Memory B cell (primary cell): ENCODE measurements around the gene RHOU.
"Not testable (repeated sequence)": the region's sequence is repeated elsewhere in the genome, so short reads cannot be mapped to it uniquely, and the experiment has no call there.

Experiments used
- ATAC-seq: fragments of 150-1000 bp; cut with Tn5 transposase; 2 replicates; pipeline ENCODE4 v1.10.0; 2021; ENCODE audit warnings: low read depth, mild to moderate bottlenecking, moderate library complexity
- DNase-seq, 2 donors: peaks; one replicate each; pipeline ENCODE4 v3.0.0; 2022; ENCODE audit warnings: low spot score in 2 of 2
- H3K27ac Mint-ChIP-seq: one replicate; pipeline ENCODE4 v1.8.0; 2022; ENCODE audit warnings: mild to moderate bottlenecking, moderate library complexity, mixed read lengths
- H3K27me3 Mint-ChIP-seq: one replicate; pipeline ENCODE4 v1.8.0; 2022; ENCODE audit warnings: mixed read lengths
- H3K36me3 Mint-ChIP-seq: one replicate; pipeline ENCODE4 v1.8.0; 2022; ENCODE audit warnings: mild to moderate bottlenecking, mixed read lengths
- H3K4me1 Mint-ChIP-seq: one replicate; pipeline ENCODE4 v1.8.0; 2022; ENCODE audit warnings: mixed read lengths
- H3K4me3 Mint-ChIP-seq: one replicate; pipeline ENCODE4 v1.8.0; 2022; ENCODE audit warnings: mild to moderate bottlenecking, moderate library complexity, mixed read lengths
- H3K9me3 Mint-ChIP-seq: one replicate; pipeline ENCODE4 v1.8.0; 2022; ENCODE audit warnings: mixed read lengths

The RHOU gene

DNA sequence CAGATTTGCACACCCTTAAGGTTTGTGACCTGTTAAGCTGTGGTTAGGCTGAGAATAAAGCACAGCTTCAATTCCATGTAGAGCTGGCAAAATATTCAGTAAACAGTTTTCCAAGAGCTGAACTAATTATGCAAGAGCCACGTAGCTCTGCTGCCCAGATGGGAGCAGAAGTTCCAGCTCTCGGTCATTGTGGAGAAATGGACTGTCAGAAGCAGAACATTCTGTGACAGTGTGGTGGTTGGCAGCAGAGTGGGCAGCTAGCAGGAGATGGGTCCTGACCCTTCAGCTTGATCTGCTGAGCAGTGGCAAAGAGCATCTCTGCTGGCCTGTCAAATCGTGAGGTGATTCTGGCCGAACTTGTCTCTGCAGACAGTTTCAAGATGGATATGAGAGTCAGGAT is 23.2 kb downstream of the RHOU start:
- no peak for ATAC-seq
- no peak overlapping the region for H3K4me3 Mint-ChIP-seq

DNA sequence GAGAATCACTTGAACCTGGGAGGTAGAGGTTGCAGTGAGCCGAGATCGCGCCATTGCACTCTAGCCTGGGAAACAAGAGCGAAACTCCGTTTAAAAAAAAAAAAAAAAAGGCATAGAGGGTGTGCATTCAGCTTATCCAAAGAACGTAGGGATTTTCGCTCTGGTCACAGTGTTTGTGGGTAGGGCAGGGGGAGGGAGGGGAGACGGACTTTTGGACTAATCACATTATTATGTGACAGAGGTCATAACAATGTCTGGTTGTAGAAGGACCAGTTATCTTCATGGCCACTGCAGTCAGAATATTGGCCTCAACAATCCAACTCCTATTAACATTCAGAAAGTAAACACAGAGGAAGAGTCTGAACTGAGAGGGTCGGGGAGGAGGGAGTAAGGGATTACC is 25.7 kb downstream of the RHOU start:
- Mint-ChIP-seq H3K27me3 (peaks cover 12% of the 10 kb centered on the region), H3K4me1 (peaks cover 4% of the 10 kb centered on the region), H3K27ac (no peak overlapping the region), H3K4me3 (no peak overlapping the region), H3K36me3 (no peaks in the 10 kb centered on the region), H3K9me3 (peaks cover 3% of the 10 kb centered on the region)
- DNase-seq (no peak), ATAC-seq (no peak)

More for the DNA sequence above, 23.2 kb downstream of the RHOU start:
- Mint-ChIP-seq H3K36me3 (no peaks in the 10 kb centered on the region), H3K9me3 (peaks cover 3% of the 10 kb centered on the region), H3K27me3 (peaks cover 22% of the 10 kb centered on the region), H3K27ac (no peak overlapping the region), H3K4me1 (no peaks in the 10 kb centered on the region)
- no peak for DNase-seq

DNA sequence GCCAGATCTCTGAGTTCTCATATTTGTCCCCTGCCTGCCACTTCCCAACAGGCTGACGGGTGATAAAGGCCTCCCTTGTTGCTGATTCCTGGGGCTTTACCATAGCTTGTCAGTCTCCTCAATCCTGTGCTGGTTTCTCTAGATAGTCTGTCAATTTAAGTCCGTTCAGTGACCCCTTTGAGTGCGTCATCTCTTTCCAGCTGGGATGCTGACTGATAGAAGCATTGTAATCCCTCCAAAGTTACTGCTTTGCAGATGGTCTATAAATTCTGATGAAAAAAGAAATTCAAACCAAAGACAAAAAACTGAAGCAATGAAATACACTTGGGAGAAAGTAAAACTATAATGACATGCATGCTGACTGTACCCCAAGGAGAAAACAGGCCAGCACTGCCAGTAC is 28.3 kb downstream of the RHOU start:
- no peak for ATAC-seq
- no peaks in the 10 kb centered on the region for H3K36me3 Mint-ChIP-seq
- H3K4me1 Mint-ChIP-seq, result peaks cover 4% of the 10 kb centered on the region

DNA sequence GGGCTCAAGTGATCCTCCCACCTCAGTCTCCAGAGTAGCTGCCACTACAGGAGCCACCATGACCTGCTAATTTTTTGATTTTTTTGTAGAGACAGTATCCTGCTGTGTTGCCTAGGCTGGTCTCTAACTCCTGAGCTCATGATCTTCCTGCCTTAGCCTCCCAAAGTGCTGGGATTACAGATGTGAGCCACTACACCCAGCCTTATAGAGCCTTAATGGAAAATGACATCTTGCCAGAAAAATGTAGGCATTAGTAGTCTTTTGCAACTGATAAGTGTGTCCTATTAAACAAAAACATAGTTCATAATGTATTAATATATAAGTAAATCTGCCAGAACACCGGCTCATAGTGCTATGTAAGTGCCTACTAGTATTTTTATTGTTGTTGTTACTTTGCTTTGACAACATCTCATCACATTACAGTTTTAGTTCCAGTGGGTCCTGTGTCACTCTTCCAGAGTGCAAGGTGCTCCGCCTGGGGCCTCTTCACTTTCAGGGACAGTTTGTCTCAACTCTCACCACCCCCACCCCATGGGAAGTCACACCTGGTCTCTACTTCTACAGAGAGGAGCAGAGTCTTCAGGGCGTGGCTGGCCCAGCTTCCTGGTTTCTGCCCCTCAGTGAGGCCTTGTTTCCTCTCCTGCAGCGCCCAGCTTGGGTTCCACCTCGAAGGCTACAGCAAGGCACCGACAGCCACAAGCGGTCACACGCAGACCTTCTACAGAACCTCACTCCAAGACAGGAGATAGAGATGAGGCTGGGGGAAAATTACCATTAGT is 30.1 kb downstream of the RHOU start:
- no peaks in the 10 kb centered on the region for H3K36me3 Mint-ChIP-seq
- peaks cover 4% of the 10 kb centered on the region for H3K4me1 Mint-ChIP-seq
- peaks cover 16% of the 10 kb centered on the region for H3K27me3 Mint-ChIP-seq
- no peak overlapping the region for H3K4me3 Mint-ChIP-seq
- no peaks in the 10 kb centered on the region for H3K9me3 Mint-ChIP-seq
- ATAC-seq (peak; percentile 19), DNase-seq (no peak)
- H3K27ac Mint-ChIP-seq, result no peak overlapping the region

More for the DNA sequence above, 28.3 kb downstream of the RHOU start:
- no peak overlapping the region for H3K4me3 Mint-ChIP-seq
- H3K27me3 Mint-ChIP-seq, result peaks cover 17% of the 10 kb centered on the region
- H3K27ac Mint-ChIP-seq, result no peak overlapping the region
- H3K9me3 Mint-ChIP-seq, result no peaks in the 10 kb centered on the region
- no peak for DNase-seq

DNA sequence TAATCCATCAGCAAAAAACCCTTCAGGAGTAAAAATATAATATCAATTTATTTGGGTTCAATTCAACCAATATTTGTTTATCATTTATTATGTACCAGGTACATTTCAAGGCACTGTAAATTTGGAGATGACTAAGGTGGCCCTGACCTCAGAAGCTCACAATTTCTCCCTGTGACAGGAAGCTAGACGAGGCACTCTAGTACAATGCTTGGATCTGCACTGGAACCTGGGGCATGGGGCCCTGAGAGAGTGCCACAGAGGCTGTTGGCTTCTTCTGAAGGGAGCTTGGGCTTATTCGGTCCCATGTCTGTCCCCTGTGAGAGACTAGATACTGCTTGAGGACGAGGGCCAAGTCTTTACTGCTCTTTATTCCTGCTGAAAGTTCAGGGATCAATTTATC is 31.5 kb downstream of the RHOU start:
- H3K36me3 Mint-ChIP-seq, result no peaks in the 10 kb centered on the region
- DNase-seq, result no peak
- peaks cover 16% of the 10 kb centered on the region for H3K27me3 Mint-ChIP-seq
- no peak overlapping the region for H3K27ac Mint-ChIP-seq
- H3K4me3 Mint-ChIP-seq, result no peak overlapping the region
- H3K4me1 Mint-ChIP-seq, result peaks cover 4% of the 10 kb centered on the region
- no peaks in the 10 kb centered on the region for H3K9me3 Mint-ChIP-seq
- no peak for ATAC-seq

- H3K4me1 Mint-ChIP-seq, result peaks cover 4% of the 10 kb centered on the region
- H3K9me3 Mint-ChIP-seq, result no peaks in the 10 kb centered on the region
- ATAC-seq, result no peak
- DNase-seq, result no peak
- no peaks in the 10 kb centered on the region for H3K36me3 Mint-ChIP-seq
- H3K4me3 Mint-ChIP-seq, result no peak overlapping the region
- H3K27ac Mint-ChIP-seq, result no peak overlapping the region
- H3K27me3 Mint-ChIP-seq, result peaks cover 16% of the 10 kb centered on the region
These were observed 32.5 kb downstream of the RHOU start for GRCh38 chr1:228767636-228768354.

- Mint-ChIP-seq H3K4me1 (peaks cover 4% of the 10 kb centered on the region), H3K36me3 (no peaks in the 10 kb centered on the region), H3K4me3 (no peak overlapping the region), H3K9me3 (no peaks in the 10 kb centered on the region), H3K27me3 (peaks cover 16% of the 10 kb centered on the region), H3K27ac (no peak overlapping the region)
- DNase-seq (no peak), ATAC-seq (no peak)
These were observed 33.2 kb downstream of the RHOU start for GRCh38 chr1:228768355-228769000.

DNA sequence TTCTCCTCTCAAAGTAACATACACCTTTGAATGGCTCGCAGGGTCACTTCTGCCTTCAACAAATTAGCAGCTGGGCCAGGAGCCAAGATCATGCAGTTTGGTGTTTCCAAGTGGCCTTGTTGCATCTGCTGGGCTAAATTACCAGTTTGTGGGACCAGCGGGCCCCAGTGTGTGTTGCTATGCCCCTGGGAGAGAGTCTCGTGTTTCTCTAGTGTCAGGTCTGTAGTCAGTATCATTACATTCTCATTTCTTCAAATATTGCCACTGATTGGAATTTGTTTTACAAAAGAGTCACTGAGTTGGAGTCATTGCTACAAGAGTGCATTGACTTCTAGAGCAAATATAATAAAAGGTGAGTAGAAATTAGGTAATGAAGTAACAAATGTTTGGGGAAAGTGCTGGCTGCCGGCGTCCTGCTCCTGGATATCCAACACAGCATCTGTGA is 35.5 kb downstream of the RHOU start:
- no peaks in the 10 kb centered on the region for H3K9me3 Mint-ChIP-seq
- no peaks in the 10 kb centered on the region for H3K36me3 Mint-ChIP-seq
- H3K4me3 Mint-ChIP-seq, result no peak overlapping the region
- H3K4me1 Mint-ChIP-seq, result no peaks in the 10 kb centered on the region
- H3K27ac Mint-ChIP-seq, result no peak overlapping the region
- no peak for DNase-seq
- no peak for ATAC-seq
- peaks cover 15% of the 10 kb centered on the region for H3K27me3 Mint-ChIP-seq

GRCh38 chr1:228772516-228773212 is 37.4 kb downstream of the RHOU start:
- no peak overlapping the region for H3K4me3 Mint-ChIP-seq
- ATAC-seq, result no peak

DNA sequence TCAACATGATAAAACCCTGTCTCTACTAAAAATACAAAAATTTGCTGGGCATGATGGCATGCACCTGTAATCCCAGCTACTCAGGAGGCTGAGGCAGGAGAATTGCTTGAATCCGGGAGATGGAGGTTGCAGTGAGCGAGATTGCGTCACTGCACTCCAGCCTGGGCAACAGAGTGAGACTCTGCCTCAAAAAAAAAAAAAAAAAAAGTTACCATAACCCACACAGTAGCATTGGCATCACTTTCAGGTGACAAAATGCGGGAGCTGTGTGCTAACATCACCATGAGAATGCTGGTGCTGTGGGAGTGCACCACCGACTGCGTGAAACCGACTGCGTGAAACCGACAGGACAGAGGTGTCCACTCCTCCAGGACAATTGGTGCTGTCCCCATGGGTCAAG is 40.7 kb downstream of the RHOU start:
- H3K27me3 Mint-ChIP-seq, H3K36me3 Mint-ChIP-seq, H3K9me3 Mint-ChIP-seq, H3K4me3 Mint-ChIP-seq, H3K4me1 Mint-ChIP-seq, H3K27ac Mint-ChIP-seq, ATAC-seq, DNase-seq: not testable (repeated sequence)

More at GRCh38 chr1:228772516-228773212, 37.4 kb downstream of the RHOU start:
- no peak overlapping the region for H3K27ac Mint-ChIP-seq
- H3K27me3 Mint-ChIP-seq, result peaks cover 12% of the 10 kb centered on the region
- DNase-seq, result no peak
- no peaks in the 10 kb centered on the region for H3K36me3 Mint-ChIP-seq
- H3K4me1 Mint-ChIP-seq, result no peaks in the 10 kb centered on the region
- no peaks in the 10 kb centered on the region for H3K9me3 Mint-ChIP-seq

- Mint-ChIP-seq H3K27ac (no peak overlapping the region), H3K36me3 (no peaks in the 10 kb centered on the region), H3K4me3 (no peak overlapping the region), H3K27me3 (peaks cover 3% of the 10 kb centered on the region), H3K4me1 (no peaks in the 10 kb centered on the region), H3K9me3 (peaks cover 1% of the 10 kb centered on the region)
- ATAC-seq, result no peak
- no peak for DNase-seq
These were observed 41.2 kb downstream of the RHOU start for GRCh38 chr1:228776449-228776848.

- peaks cover 3% of the 10 kb centered on the region for H3K27me3 Mint-ChIP-seq
- no peak overlapping the region for H3K4me3 Mint-ChIP-seq
- DNase-seq (no peak), ATAC-seq (no peak)
- peaks cover 1% of the 10 kb centered on the region for H3K9me3 Mint-ChIP-seq
- H3K36me3 Mint-ChIP-seq, result no peaks in the 10 kb centered on the region
- H3K27ac Mint-ChIP-seq, result no peak overlapping the region
- no peaks in the 10 kb centered on the region for H3K4me1 Mint-ChIP-seq
These were observed 42.0 kb downstream of the RHOU start for GRCh38 chr1:228777236-228777635.

DNA sequence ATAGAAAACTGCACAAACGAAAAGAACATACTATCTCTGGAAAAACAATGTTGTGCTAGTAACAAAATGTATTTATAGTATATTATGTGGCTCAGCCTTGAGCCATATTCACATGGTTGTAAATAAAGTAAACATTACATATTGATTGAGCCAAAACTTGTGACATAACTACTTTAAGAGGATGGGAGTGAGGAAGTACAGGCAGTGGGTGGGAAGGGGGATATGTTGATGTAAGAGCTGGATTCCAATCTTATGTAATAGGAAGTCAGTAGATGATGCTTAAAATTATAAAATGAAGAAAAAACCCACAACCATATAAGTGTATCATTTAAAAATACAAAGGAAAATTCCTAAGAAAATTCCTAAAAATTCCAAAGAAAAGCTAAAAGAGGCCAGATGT is 42.7 kb downstream of the RHOU start:
- Mint-ChIP-seq H3K9me3 (peaks cover 1% of the 10 kb centered on the region), H3K27me3 (peaks cover 3% of the 10 kb centered on the region), H3K4me1 (no peaks in the 10 kb centered on the region), H3K4me3 (no peak overlapping the region), H3K27ac (no peak overlapping the region), H3K36me3 (no peaks in the 10 kb centered on the region)
- no peak for DNase-seq
- ATAC-seq, result no peak

DNA sequence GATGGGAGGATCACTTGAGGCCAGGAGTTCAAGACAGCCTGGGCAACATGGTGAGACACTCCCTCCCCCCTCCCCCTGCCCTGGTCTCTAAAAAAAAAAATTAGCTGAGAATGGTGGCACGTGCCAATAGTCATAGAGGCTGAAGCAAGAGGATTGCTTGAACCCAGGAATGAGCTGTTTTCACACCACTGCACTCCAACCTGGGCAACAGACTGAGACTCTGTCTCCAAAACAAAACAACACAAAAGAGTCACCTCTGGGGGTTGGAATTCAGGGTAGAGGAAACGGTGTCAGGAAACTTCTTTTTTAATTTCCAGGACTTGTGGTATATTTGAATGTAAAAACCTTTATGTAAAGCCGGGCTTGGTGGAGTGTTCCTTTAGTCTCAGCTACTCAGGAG is 43.2 kb downstream of the RHOU start:
- Mint-ChIP-seq H3K4me3 (no peak overlapping the region), H3K9me3 (peaks cover 1% of the 10 kb centered on the region), H3K4me1 (no peaks in the 10 kb centered on the region), H3K27me3 (peaks cover 3% of the 10 kb centered on the region), H3K27ac (no peak overlapping the region), H3K36me3 (no peaks in the 10 kb centered on the region)
- ATAC-seq (no peak), DNase-seq (no peak)
